GM12878 (cell line): Measurements from ENCODE around the gene CENPC.

Source experiments
- ATF2 ChIP-seq: IDR thresholded peaks from 2 replicates; pipeline ENCODE4 v1.6.1; 2012; ENCODE audit warnings: low read length, inconsistent platforms
- CEBPZ ChIP-seq: fragments of 150-350 bp; IDR thresholded peaks from 2 replicates; pipeline ENCODE4 v1.6.1; 2016; ENCODE audit warnings: low read depth, low read length
- CHD1 ChIP-seq: IDR thresholded peaks from 2 replicates; pipeline ENCODE4 v1.6.1; 2012; ENCODE audit warnings: low read depth, low read length, improper control_type of control experiment
- EED ChIP-seq: sonication (generic); IDR thresholded peaks from 2 replicates; pipeline ENCODE4 v1.6.1; 2016; ENCODE audit warnings: antibody characterized with exemption, low read depth
- EZH2 ChIP-seq: IDR thresholded peaks from 2 replicates; pipeline ENCODE4 v1.6.1; 2012; ENCODE audit warnings: low read depth, mild to moderate bottlenecking, control low read depth, inconsistent platforms, low read length, borderline replicate concordance; ENCODE audit not compliant: control insufficient read depth
- GABPA ChIP-seq: IDR thresholded peaks from 2 replicates; pipeline ENCODE4 v1.6.1; 2014; ENCODE audit warnings: antibody characterized with exemption, low read depth, mild to moderate bottlenecking, inconsistent platforms
- POU2F2 ChIP-seq: IDR thresholded peaks from 3 replicates; pipeline ENCODE4 v1.6.1; 2011; ENCODE audit warnings: low read depth, mild to moderate bottlenecking, low read length, borderline replicate concordance
- SIN3A ChIP-seq: IDR thresholded peaks from 2 replicates; pipeline ENCODE4 v1.6.1; 2012; ENCODE audit warnings: low read depth, low read length, improper control_type of control experiment
- SMC3 ChIP-seq: IDR thresholded peaks from 2 replicates; pipeline ENCODE4 v1.6.1; 2011; ENCODE audit warnings: low read length, improper control_type of control experiment, borderline replicate concordance
- SRF ChIP-seq, 2 experiments: IDR thresholded peaks; 2 replicates each; pipeline ENCODE4 v1.6.1; 2011; ENCODE audit warnings: low read depth in 2 of 2, low read length in 2 of 2, mild to moderate bottlenecking in 1 of 2, moderate library complexity in 1 of 2
- SUZ12 ChIP-seq: fragments of 200-600 bp; sonication (generic); IDR thresholded peaks from one replicate; pipeline ENCODE4 v1.6.1; 2018; ENCODE audit warnings: antibody characterized with exemption, mild to moderate bottlenecking; ENCODE audit not compliant: unreplicated experiment
- ZBTB33 ChIP-seq: fragments of 450-650 bp; IDR thresholded peaks from 2 replicates; pipeline ENCODE4 v1.6.1; 2017; ENCODE audit warnings: mild to moderate bottlenecking
- TF ChIP-seq, protein P1 (sequence below), 3 experiments: IDR thresholded peaks in 2 of 3; conservative IDR thresholded peaks in 1 of 3; 2 replicates each; pipeline ENCODE4 v1.5.1; 2011; ENCODE audit warnings: low read depth in 3 of 3, low read length in 3 of 3, mild to moderate bottlenecking in 3 of 3, control low read depth in 2 of 3, moderate library complexity in 2 of 3, inconsistent platforms in 1 of 3, mixed read lengths in 1 of 3; ENCODE audit not compliant: control insufficient read depth in 2 of 3, insufficient read depth in 1 of 3; ENCODE audit errors: extremely low read depth in 1 of 3

DNA sequence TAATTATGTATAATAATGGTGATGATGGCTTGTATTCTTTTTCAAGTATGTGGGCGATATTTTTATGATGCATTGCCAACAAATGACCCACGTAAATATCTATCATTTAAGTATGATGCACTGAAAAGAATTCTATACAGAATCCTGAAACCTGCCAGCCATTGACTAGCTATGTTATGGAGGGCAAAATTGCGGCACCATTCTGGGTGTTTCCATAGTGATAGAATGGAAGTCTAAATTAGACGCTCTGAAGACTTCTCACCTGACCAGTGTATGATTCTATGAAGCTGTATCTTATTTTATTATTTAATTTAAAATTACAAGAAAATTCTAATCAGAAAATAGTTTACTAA lies 677 bp upstream of the CENPC start:
- TF ChIP-seq SUZ12 (no peak), EED (no peak), POU2F2 (no peak), ZBTB33 (no peak), SIN3A (no peak), SRF (IDR thresholded peaks at IDR 0.05; ENCODE audit: low read depth in 2 of 2, low read length in 2 of 2) (no peak), EZH2 (no peak), SMC3 (no peak), ATF2 (no peak), CHD1 (no peak), CEBPZ (no peak), GABPA (no peak)
- TF ChIP-seq, protein P1, sequence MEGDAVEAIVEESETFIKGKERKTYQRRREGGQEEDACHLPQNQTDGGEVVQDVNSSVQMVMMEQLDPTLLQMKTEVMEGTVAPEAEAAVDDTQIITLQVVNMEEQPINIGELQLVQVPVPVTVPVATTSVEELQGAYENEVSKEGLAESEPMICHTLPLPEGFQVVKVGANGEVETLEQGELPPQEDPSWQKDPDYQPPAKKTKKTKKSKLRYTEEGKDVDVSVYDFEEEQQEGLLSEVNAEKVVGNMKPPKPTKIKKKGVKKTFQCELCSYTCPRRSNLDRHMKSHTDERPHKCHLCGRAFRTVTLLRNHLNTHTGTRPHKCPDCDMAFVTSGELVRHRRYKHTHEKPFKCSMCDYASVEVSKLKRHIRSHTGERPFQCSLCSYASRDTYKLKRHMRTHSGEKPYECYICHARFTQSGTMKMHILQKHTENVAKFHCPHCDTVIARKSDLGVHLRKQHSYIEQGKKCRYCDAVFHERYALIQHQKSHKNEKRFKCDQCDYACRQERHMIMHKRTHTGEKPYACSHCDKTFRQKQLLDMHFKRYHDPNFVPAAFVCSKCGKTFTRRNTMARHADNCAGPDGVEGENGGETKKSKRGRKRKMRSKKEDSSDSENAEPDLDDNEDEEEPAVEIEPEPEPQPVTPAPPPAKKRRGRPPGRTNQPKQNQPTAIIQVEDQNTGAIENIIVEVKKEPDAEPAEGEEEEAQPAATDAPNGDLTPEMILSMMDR (IDR thresholded peaks at IDR 0.05 in 2 of 3, conservative IDR thresholded peaks at IDR 0.05 in 1 of 3; ENCODE audit: control insufficient read depth in 2 of 3, extremely low read depth in 1 of 3, insufficient read depth in 1 of 3, low read depth in 3 of 3, low read length in 3 of 3), result no peak
